Loucy (cell line): ENCODE measurements around the gene BABAM2.

Experiments used
- H2AFZ ChIP-seq: fragments of 200-600 bp; sonication (generic); 2 replicates; pipeline ENCODE4 v1.6.0; 2016; ENCODE audit warnings: antibody characterized with exemption, mild to moderate bottlenecking, low read length, moderate library complexity
- H3F3A ChIP-seq: fragments of 200-600 bp; 2 replicates; pipeline ENCODE4 v1.6.0; 2016; ENCODE audit warnings: antibody characterized with exemption, low read depth, mild to moderate bottlenecking
- H3K27me3 ChIP-seq: fragments of 200-600 bp; sonication (generic); 2 replicates; pipeline ENCODE4 v1.6.1; 2014; ENCODE audit warnings: low read length, mild to moderate bottlenecking; ENCODE audit not compliant: insufficient read depth, poor library complexity, severe bottlenecking
- H3K36me3 ChIP-seq: fragments of 200-600 bp; sonication (generic); 2 replicates; pipeline ENCODE4 v1.6.1; 2016; ENCODE audit warnings: low read length; ENCODE audit not compliant: insufficient read depth
- H3K4me1 ChIP-seq: fragments of 200-600 bp; sonication (generic); 2 replicates; pipeline ENCODE4 v1.5.1; 2014; ENCODE audit warnings: low read length, mild to moderate bottlenecking; ENCODE audit not compliant: insufficient read depth, poor library complexity, severe bottlenecking
- H3K4me2 ChIP-seq: fragments of 200-600 bp; sonication (generic); 2 replicates; pipeline ENCODE4 v1.6.0; 2014; ENCODE audit warnings: antibody characterized with exemption, low read length, low read depth, mild to moderate bottlenecking; ENCODE audit not compliant: poor library complexity, severe bottlenecking
- H3K4me3 ChIP-seq: fragments of 200-600 bp; sonication (generic); 2 replicates; pipeline ENCODE4 v1.5.1; 2014; ENCODE audit warnings: low read length, mild to moderate bottlenecking, mixed read lengths; ENCODE audit not compliant: poor library complexity, severe bottlenecking
- H3K79me2 ChIP-seq: fragments of 200-600 bp; sonication (generic); 2 replicates; pipeline ENCODE4 v1.6.1; 2014; ENCODE audit warnings: low read length; ENCODE audit not compliant: insufficient read depth
- H3K9ac ChIP-seq: fragments of 200-600 bp; sonication (generic); 2 replicates; pipeline ENCODE4 v1.6.0; 2014; ENCODE audit warnings: mild to moderate bottlenecking, low read depth, low read length, moderate library complexity; ENCODE audit not compliant: poor library complexity, severe bottlenecking
- H3K9me2 ChIP-seq: fragments of 200-600 bp; sonication (generic); replicated peaks from 2 replicates; pipeline ENCODE4 v1.6.1; 2016; ENCODE audit warnings: low read depth, low read length, mixed read lengths
- H3K9me3 ChIP-seq: fragments of 200-600 bp; sonication (generic); 2 replicates; pipeline ENCODE4 v1.6.1; 2014; ENCODE audit warnings: mild to moderate bottlenecking, antibody characterized with exemption, low read length, low read depth; ENCODE audit not compliant: insufficient read depth
- H4K20me1 ChIP-seq: fragments of 200-600 bp; sonication (generic); 2 replicates; pipeline ENCODE4 v1.6.0; 2014; ENCODE audit warnings: antibody characterized with exemption, low read length, mild to moderate bottlenecking; ENCODE audit not compliant: insufficient read depth, poor library complexity, severe bottlenecking
- EZH2phosphoT487 ChIP-seq: fragments of 200-600 bp; IDR thresholded peaks from 2 replicates; pipeline ENCODE4 v1.6.1; 2018; ENCODE audit warnings: antibody characterized with exemption, mild to moderate bottlenecking, moderate library complexity, borderline replicate concordance
- TF ChIP-seq, protein P1 (sequence below): fragments of 200-600 bp; sonication (generic); conservative IDR thresholded peaks from 2 replicates; pipeline ENCODE4 v1.5.1; 2014; ENCODE audit warnings: mild to moderate bottlenecking, antibody characterized with exemption, low read length

The BABAM2 gene

DNA sequence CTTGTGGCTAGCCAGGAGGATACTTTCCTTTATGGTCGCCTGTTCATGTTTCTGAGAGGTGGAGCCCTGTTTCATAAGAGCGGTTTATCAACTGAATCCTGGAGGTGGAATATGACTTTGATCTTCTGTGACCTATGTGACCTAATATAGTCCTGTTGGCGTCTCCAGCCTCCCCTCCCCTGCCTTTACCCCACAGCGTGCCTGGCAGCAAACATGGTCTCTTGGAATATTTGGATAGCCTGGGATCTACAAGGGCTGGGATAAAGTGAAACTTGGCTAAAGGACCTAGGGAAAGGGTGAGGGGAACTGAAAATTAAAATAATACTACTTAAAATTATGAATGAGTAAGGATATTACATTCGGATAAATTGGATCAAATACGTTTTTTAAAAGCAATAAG, 246.0 kb downstream of the BABAM2 start:
- Histone ChIP-seq H3K4me2 (no peak overlapping the region), H3K36me3 (no peaks in the 10 kb centered on the region), H4K20me1 (no peaks in the 10 kb centered on the region), H2AFZ (no peak overlapping the region), H3K9me2 (no peaks in the 10 kb centered on the region), H3F3A (no peaks in the 10 kb centered on the region), H3K9me3 (no peaks in the 10 kb centered on the region), H3K4me1 (no peaks in the 10 kb centered on the region), H3K4me3 (no peak overlapping the region), H3K27me3 (no peaks in the 10 kb centered on the region), H3K79me2 (no peaks in the 10 kb centered on the region), H3K9ac (no peak overlapping the region)
- TF ChIP-seq EZH2phosphoT487 = no peak
- TF ChIP-seq, protein P1, sequence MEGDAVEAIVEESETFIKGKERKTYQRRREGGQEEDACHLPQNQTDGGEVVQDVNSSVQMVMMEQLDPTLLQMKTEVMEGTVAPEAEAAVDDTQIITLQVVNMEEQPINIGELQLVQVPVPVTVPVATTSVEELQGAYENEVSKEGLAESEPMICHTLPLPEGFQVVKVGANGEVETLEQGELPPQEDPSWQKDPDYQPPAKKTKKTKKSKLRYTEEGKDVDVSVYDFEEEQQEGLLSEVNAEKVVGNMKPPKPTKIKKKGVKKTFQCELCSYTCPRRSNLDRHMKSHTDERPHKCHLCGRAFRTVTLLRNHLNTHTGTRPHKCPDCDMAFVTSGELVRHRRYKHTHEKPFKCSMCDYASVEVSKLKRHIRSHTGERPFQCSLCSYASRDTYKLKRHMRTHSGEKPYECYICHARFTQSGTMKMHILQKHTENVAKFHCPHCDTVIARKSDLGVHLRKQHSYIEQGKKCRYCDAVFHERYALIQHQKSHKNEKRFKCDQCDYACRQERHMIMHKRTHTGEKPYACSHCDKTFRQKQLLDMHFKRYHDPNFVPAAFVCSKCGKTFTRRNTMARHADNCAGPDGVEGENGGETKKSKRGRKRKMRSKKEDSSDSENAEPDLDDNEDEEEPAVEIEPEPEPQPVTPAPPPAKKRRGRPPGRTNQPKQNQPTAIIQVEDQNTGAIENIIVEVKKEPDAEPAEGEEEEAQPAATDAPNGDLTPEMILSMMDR = no peak

DNA sequence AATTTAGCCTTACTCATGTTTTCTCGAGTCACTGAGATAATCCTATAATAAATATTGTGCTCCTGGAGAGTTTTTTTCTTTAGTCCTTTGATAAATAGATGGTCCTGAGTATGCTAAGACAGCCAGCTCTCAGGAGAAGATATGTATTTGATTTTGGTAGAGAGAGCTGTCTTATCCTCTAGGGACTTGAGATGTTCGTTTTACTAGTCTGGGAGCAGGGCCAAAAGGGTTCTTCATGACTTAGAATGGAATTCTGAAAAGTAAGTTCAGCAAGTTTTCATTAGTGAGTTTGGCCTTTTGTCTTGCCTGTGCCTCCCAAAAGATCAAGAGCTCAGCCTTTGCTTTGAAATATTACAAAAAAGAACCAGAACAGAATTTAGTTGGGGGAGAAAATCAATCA, 246.7 kb downstream of the BABAM2 start:
- Histone ChIP-seq H3K9me3 (no peaks in the 10 kb centered on the region), H3K4me1 (no peaks in the 10 kb centered on the region), H3K79me2 (no peaks in the 10 kb centered on the region), H3K9ac (no peak overlapping the region), H2AFZ (no peak overlapping the region), H4K20me1 (no peaks in the 10 kb centered on the region), H3K9me2 (no peaks in the 10 kb centered on the region), H3K27me3 (no peaks in the 10 kb centered on the region), H3K4me2 (no peak overlapping the region), H3K36me3 (no peaks in the 10 kb centered on the region), H3F3A (no peaks in the 10 kb centered on the region), H3K4me3 (no peak overlapping the region)
- TF ChIP-seq, protein P1 = no peak
- TF ChIP-seq EZH2phosphoT487 = no peak

DNA sequence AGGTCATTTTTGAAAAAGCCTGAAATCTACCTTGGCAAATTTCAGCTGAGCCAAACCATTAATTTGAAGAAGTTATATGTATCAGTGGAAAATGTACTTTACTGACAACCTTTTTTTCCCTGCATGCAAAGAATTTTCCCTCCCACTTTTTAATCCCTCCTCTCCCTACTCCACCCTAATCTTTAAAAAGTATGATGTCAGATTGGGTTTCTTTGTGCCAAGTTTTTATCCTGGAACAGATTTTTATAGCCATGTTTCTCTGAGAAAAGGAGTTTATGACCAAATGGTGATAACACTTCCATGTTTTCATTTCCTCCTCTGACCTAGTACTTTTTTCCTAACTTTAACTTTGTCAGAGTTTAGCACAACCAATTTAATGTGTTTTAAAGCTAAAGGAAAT, 251.9 kb downstream of the BABAM2 start:
- Histone ChIP-seq H3K9me3 (no peaks in the 10 kb centered on the region), H2AFZ (no peak overlapping the region), H3K4me2 (no peak overlapping the region), H3K36me3 (no peaks in the 10 kb centered on the region), H4K20me1 (no peaks in the 10 kb centered on the region), H3K79me2 (no peaks in the 10 kb centered on the region), H3F3A (no peaks in the 10 kb centered on the region), H3K4me1 (no peaks in the 10 kb centered on the region), H3K9me2 (no peaks in the 10 kb centered on the region), H3K4me3 (no peak overlapping the region), H3K9ac (no peak overlapping the region), H3K27me3 (no peaks in the 10 kb centered on the region)
- TF ChIP-seq, protein P1 = no peak
- TF ChIP-seq EZH2phosphoT487 = no peak
